Measurements from ENCODE around the gene ALDH18A1.
A peak's percentile ranks its signal among the peaks of the same experiment; 100 is the strongest.
"Not testable (repeated sequence)": the region's sequence is repeated elsewhere in the genome, so short reads cannot be mapped to it uniquely, and the experiment has no call there.

ALDH18A1 gene

GRCh38 chr10:95648138-95648537 is 8.4 kb downstream of the ALDH18A1 start:
- no peak for DNase-seq

GRCh38 chr10:95646160-95646559 is 10.4 kb downstream of the ALDH18A1 start:
- no peak for DNase-seq

- DNase-seq: no peak
These were observed 11.6 kb downstream of the ALDH18A1 start for GRCh38 chr10:95644901-95645300.

GRCh38 chr10:95640891-95641315 is 15.6 kb downstream of the ALDH18A1 start:
- no peak for DNase-seq

- no peak for DNase-seq
These were observed 18.6 kb downstream of the ALDH18A1 start for GRCh38 chr10:95637911-95638310.

GRCh38 chr10:95637140-95637539 is 19.4 kb downstream of the ALDH18A1 start:
- no peak for DNase-seq

- no peak for DNase-seq
These were observed 21.2 kb downstream of the ALDH18A1 start for GRCh38 chr10:95635319-95635733.

- no peak for DNase-seq
These were observed 27.7 kb downstream of the ALDH18A1 start for GRCh38 chr10:95628786-95629185.

- no peak for DNase-seq
These were observed 30.0 kb downstream of the ALDH18A1 start for GRCh38 chr10:95626500-95626899.

- not testable (repeated sequence) for DNase-seq
These were observed 36.1 kb downstream of the ALDH18A1 start for GRCh38 chr10:95620415-95620814.

GRCh38 chr10:95618101-95618500 is 38.4 kb downstream of the ALDH18A1 start:
- DNase-seq: no peak

- no peak for DNase-seq
These were observed 40.1 kb downstream of the ALDH18A1 start for GRCh38 chr10:95616446-95616845.

- DNase-seq: no peak
These were observed 43.2 kb downstream of the ALDH18A1 start for GRCh38 chr10:95613330-95613729.

GRCh38 chr10:95610727-95611126 is 45.8 kb downstream of the ALDH18A1 start:
- no peak for DNase-seq

- no peak for DNase-seq
These were observed 49.6 kb downstream of the ALDH18A1 start for GRCh38 chr10:95606922-95607321.

- DNase-seq: no peak
These were observed 51.3 kb downstream of the ALDH18A1 start for GRCh38 chr10:95605163-95605562.

GRCh38 chr10:95604630-95605029 is 51.9 kb downstream of the ALDH18A1 start:
- no peak for DNase-seq

- DNase-seq: no peak
These were observed 54.1 kb downstream of the ALDH18A1 start for GRCh38 chr10:95602382-95602781.

- DNase-seq: peak; percentile 32
These were observed 55.3 kb downstream of the ALDH18A1 start for GRCh38 chr10:95601116-95601719.

GRCh38 chr10:95600158-95600557 is 56.4 kb downstream of the ALDH18A1 start:
- DNase-seq: no peak

- DNase-seq: no peak
These were observed 58.7 kb downstream of the ALDH18A1 start for GRCh38 chr10:95597788-95598187.

GRCh38 chr10:95588025-95588424 is 68.5 kb downstream of the ALDH18A1 start:
- no peak for DNase-seq

GRCh38 chr10:95579835-95580535 is 76.5 kb downstream of the ALDH18A1 start:
- no peak for DNase-seq

GRCh38 chr10:95579292-95579691 is 77.2 kb downstream of the ALDH18A1 start:
- no peak for DNase-seq

- no peak for DNase-seq
These were observed 77.9 kb downstream of the ALDH18A1 start for GRCh38 chr10:95578619-95579018.

Measured in activated gamma-delta T cell treated with Interleukin-2 at 50 U/mL for 16 hours (primary cell).